Fibroblast of mammary gland (primary cell): ENCODE data around the gene OR10T2.
"Not testable (repeated sequence)": the region's sequence is repeated elsewhere in the genome, so short reads cannot be mapped to it uniquely, and the experiment has no call there.

Experiments
- DNase-seq: peaks from one replicate; pipeline ENCODE4 v3.0.0-alpha.2; 2010; ENCODE audit warnings: low read depth
- H3K4me3 ChIP-seq: 2 replicates; pipeline ENCODE4 v1.5.1; 2011; ENCODE audit warnings: low read depth, mild to moderate bottlenecking, low read length, moderate library complexity; ENCODE audit not compliant: control insufficient read depth
- TF ChIP-seq, protein P1 (sequence below): conservative IDR thresholded peaks from 2 replicates; pipeline ENCODE4 v1.5.1; 2011; ENCODE audit warnings: low read depth, low read length, inconsistent platforms; ENCODE audit not compliant: control insufficient read depth, insufficient read depth

The OR10T2 gene

GRCh38 chr1:158357441-158357840 is 41.8 kb downstream of the OR10T2 start:
- DNase-seq: no peak
- TF ChIP-seq, protein P1, sequence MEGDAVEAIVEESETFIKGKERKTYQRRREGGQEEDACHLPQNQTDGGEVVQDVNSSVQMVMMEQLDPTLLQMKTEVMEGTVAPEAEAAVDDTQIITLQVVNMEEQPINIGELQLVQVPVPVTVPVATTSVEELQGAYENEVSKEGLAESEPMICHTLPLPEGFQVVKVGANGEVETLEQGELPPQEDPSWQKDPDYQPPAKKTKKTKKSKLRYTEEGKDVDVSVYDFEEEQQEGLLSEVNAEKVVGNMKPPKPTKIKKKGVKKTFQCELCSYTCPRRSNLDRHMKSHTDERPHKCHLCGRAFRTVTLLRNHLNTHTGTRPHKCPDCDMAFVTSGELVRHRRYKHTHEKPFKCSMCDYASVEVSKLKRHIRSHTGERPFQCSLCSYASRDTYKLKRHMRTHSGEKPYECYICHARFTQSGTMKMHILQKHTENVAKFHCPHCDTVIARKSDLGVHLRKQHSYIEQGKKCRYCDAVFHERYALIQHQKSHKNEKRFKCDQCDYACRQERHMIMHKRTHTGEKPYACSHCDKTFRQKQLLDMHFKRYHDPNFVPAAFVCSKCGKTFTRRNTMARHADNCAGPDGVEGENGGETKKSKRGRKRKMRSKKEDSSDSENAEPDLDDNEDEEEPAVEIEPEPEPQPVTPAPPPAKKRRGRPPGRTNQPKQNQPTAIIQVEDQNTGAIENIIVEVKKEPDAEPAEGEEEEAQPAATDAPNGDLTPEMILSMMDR: no peak
- no peak overlapping the region for H3K4me3 ChIP-seq

DNA sequence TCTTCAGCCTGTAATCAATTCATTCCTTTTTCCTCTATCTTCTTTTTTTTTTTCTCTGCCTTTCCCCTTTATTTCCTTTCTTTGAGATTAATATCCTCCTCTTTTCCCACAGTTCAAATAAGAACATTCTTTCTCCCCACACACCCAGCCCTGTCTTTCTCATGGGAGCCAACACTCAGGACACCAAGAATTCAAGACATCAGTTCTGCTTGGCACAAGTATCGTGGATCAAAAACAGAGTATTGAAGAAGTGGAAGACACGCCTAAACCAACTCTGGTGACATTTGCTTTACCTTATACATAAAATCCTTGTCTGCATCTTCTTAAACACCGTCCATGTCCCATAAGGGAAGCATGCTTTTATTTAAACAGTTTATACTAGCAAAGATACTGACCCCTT is 42.6 kb downstream of the OR10T2 start:
- TF ChIP-seq, protein P1: no peak
- no peak for DNase-seq
- no peak overlapping the region for H3K4me3 ChIP-seq

DNA sequence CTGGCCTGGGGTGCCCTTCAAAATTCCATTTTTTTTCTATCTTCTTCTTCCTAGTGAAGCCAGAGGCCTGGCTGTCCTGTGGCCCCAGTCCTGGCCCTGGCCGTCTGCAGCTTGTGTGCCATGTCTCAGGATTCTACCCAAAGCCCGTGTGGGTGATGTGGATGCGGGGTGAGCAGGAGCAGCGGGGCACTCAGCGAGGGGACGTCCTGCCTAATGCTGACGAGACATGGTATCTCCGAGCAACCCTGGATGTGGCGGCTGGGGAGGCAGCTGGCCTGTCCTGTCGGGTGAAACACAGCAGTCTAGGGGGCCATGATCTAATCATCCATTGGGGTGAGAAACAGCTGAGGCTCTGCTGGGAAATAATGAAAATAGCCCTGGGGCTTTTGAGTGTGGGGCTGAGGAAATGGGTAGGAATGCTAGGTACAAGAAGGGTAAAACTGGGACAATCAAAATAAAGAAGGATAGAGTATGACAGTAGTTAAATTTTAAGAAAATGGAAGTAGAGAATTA is 43.4 kb downstream of the OR10T2 start:
- no peak overlapping the region for H3K4me3 ChIP-seq
- TF ChIP-seq, protein P1: no peak
- no peak for DNase-seq

GRCh38 chr1:158354255-158354654 is 45.0 kb downstream of the OR10T2 start:
- TF ChIP-seq, protein P1: no peak
- no peak for DNase-seq
- no peak overlapping the region for H3K4me3 ChIP-seq

- TF ChIP-seq, protein P1: no peak
- no peak within 1 kb of the TSS for H3K4me3 ChIP-seq
Observed at GRCh38 chr1:158353303-158354075, 45.8 kb downstream of the OR10T2 start, which contains the start of gene CD1E. Gene CD1E, plus strand, starts transcription at chr1:158353894. Its CDS starts 95 bp downstream, at chr1:158353989.

GRCh38 chr1:158348946-158349345 is 50.3 kb downstream of the OR10T2 start:
- not testable (repeated sequence) for H3K4me3 ChIP-seq, DNase-seq

More at GRCh38 chr1:158353303-158354075, 45.8 kb downstream of the OR10T2 start, which contains the start of gene CD1E:
- no peak for DNase-seq
